IMR-90 (cell line): Measurements from ENCODE around the gene RTL5.

Experiments used
- CTCF ChIP-seq: conservative IDR thresholded peaks from 2 replicates; pipeline ENCODE4 v1.5.1; 2012; ENCODE audit warnings: mild to moderate bottlenecking, low read depth, low read length, improper control_type of control experiment
- RFX5 ChIP-seq: IDR thresholded peaks from 2 replicates; pipeline ENCODE4 v1.8.0; 2012; ENCODE audit warnings: low read depth, mild to moderate bottlenecking, low read length, moderate library complexity

DNA sequence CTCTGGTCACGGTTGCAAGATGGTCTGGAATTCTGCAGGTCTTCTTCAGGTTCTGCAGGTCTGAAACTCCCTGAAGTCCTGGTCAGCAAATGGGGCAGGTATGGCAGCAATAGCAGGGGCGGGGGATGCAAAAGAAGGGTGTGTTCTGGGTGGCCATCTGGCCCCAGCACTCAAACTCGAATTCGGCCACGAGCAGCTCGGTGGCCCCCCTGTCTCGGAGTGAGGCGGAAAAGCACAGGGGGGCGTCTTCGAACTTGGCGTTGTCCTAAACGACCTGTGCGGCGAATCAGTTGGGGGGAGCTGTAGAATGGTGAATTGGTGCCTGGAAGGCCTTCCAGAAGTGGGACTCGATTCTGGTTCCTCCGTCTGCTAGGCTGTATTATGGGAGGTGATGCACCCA lies 2.1 kb downstream of the RTL5 start:
- no peak for TF ChIP-seq CTCF
- TF ChIP-seq RFX5, result no peak
